ENCODE measurements around the gene ERC2. TPM values are rescaled to one million over a fixed set of nuclear protein-coding genes. Genes with fewer than 3 reads are reported as not detected.

The ERC2 gene
- total and polyA plus RNA-seq, 11 donors: 0.16 to 3.8 (median 1.6) TPM

DNA sequence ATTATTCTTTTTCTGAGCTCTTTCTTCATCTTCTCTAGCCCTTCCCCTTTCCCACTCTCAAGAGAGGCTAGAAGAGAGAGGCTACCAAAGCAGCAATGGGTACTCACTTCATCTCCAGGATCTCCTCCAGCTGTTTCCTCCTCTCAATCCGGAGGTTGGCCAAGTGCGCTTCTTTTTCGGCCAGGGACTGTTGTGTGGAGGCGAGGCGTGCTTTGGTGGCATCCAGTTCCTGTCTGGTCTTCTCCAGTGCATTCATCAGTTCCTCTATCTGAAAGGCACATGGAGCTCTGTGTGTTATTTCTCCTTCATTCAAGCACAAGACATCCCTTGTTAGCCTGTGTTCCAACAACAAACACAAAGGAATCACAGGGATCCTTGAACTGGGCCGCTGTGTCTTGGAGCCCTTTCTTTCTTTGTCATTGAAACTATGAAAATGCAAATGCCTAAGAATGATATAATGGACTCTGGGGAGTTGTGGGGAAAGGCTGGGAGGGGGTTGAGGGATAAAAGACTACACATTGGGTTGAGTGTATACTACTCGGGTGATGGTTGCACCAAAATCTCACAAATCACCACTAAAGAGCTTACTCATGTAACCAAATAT, 579.9 kb downstream of the ERC2 start:
- 76 to 80% (median 78%) methylated on average over 7 of the region's 7 CpGs for WGBS, 4 donors
- Histone ChIP-seq H3K36me3 (no peaks in the 10 kb centered on the region), H3K4me3 (no peak overlapping the region), H3K4me1 (no peaks in the 10 kb centered on the region), H3K27ac (no peak overlapping the region), H3K9me3 (no peaks in the 10 kb centered on the region), H3K27me3 (no peaks in the 10 kb centered on the region)
- DNase-seq (no peak), ATAC-seq (no peak)
- intact Hi-C loops (cut with DNase I): no loop called here
- TF ChIP-seq, protein P1, sequence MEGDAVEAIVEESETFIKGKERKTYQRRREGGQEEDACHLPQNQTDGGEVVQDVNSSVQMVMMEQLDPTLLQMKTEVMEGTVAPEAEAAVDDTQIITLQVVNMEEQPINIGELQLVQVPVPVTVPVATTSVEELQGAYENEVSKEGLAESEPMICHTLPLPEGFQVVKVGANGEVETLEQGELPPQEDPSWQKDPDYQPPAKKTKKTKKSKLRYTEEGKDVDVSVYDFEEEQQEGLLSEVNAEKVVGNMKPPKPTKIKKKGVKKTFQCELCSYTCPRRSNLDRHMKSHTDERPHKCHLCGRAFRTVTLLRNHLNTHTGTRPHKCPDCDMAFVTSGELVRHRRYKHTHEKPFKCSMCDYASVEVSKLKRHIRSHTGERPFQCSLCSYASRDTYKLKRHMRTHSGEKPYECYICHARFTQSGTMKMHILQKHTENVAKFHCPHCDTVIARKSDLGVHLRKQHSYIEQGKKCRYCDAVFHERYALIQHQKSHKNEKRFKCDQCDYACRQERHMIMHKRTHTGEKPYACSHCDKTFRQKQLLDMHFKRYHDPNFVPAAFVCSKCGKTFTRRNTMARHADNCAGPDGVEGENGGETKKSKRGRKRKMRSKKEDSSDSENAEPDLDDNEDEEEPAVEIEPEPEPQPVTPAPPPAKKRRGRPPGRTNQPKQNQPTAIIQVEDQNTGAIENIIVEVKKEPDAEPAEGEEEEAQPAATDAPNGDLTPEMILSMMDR (IDR thresholded peaks at IDR 0.05): no peak
- no peak for TF ChIP-seq POLR2A (IDR thresholded peaks at IDR 0.05)

DNA sequence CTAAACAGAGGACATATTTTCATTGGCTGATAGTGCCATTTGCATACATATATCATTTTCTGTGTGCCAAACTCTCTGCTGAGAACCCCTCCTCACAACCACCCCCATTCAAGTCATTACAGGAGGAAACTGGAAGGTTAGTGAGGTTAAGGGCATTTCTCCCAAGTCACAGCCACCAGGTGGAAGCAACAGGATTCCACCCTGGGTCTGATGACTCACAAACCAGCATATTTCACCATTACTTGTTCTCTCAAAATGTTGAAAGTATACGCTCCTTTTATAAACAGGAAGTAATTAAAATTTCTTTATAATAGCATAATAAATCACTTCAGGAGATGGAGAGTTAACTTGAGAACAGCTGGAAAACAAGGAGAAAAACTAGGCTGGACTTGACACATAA, 582.5 kb downstream of the ERC2 start:
- H3K27ac ChIP-seq: no peak overlapping the region
- DNase-seq (no peak), ATAC-seq (no peak)
- TF ChIP-seq, protein P1 (IDR thresholded peaks at IDR 0.05): no peak
- no peak for TF ChIP-seq POLR2A (IDR thresholded peaks at IDR 0.05)
- intact Hi-C loops (cut with DNase I): no loop called here
- no peaks in the 10 kb centered on the region for H3K4me1 ChIP-seq
- peaks cover 0 to 8% (median 0%) of the 10 kb centered on the region in 9 donors for H3K27me3 ChIP-seq
- no peaks in the 10 kb centered on the region for H3K36me3 ChIP-seq
- no peaks in the 10 kb centered on the region for H3K9me3 ChIP-seq
- WGBS, 4 donors: 38 to 59% (median 51%) methylated on average over 1 of the region's 1 CpG
- H3K4me3 ChIP-seq: no peak overlapping the region

DNA sequence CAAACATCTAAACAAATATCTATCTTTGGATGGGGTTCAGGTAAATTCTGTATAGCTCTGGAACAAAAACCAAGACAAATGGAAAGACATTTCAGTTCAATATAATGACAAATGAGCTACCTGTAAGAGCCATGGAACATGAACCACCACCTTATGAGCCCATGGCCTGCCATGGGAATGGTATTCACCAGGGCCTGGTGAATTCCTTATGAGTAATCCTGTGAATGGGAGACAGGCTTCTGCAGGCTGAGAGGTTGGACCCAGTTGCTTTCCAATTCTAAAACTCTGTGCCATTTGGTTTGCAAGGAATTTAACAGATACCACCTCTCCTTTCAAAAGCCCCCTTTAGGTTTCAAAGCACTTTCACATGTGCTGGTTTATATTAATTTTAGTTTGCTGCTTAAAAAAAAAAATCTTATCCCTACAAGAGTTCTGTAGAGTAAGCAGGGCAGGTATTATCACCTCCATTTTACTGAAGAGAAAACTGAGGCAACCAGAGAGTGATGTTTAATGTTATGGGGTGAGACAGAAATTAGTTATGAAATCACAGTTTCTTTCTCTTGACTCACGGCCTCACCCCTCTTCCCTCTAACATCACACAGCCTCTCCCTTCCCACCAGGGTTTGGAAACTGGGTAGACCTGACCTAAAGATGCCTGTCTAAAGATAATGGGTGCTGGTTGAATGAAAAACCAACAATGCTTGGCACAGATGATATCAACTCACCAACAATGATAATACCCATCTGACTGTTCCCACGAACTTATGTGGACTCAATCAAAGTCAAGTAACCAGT, 583.6 kb downstream of the ERC2 start:
- Histone ChIP-seq H3K9me3 (no peaks in the 10 kb centered on the region), H3K27ac (no peak overlapping the region), H3K4me3 (no peak overlapping the region), H3K4me1 (no peaks in the 10 kb centered on the region), H3K27me3 (peaks cover 0 to 12% (median 0%) of the 10 kb centered on the region in 9 donors), H3K36me3 (no peaks in the 10 kb centered on the region)
- intact Hi-C loops (cut with DNase I): no loop called here
- DNase-seq (no peak), ATAC-seq (no peak)
- WGBS, 4 donors: 39 to 90% (median 68%) methylated on average over 2 of the region's 2 CpGs
- TF ChIP-seq POLR2A (IDR thresholded peaks at IDR 0.05): no peak
- TF ChIP-seq, protein P1 (IDR thresholded peaks at IDR 0.05): no peak

DNA sequence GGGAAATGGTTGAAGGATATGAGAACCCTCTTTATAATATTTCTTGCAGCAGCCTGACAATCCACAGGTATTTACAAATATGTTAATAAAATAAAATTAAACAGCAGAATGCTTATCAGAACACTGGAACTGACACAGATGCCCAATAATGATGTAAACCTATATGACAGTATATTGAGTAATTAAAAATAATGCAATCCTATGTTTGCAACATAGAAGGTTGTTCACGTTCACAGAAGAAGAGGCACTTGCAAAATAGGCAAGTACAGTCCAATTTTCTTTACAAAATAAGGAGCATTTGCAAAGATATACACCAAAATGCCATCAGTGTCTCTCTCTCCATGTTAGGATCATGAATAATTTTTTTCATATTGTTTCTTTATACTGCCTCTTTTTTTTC, 584.2 kb downstream of the ERC2 start:
- H3K9me3 ChIP-seq: no peaks in the 10 kb centered on the region
- no peaks in the 10 kb centered on the region for H3K36me3 ChIP-seq
- peaks cover 0 to 12% (median 0%) of the 10 kb centered on the region in 9 donors for H3K27me3 ChIP-seq
- intact Hi-C loops (cut with DNase I): no loop called here
- no peak overlapping the region for H3K4me3 ChIP-seq
- no peak for DNase-seq
- no peak overlapping the region for H3K27ac ChIP-seq
- no peaks in the 10 kb centered on the region for H3K4me1 ChIP-seq
- ATAC-seq: no peak
- 78 to 92% (median 83%) methylated on average over 1 of the region's 1 CpG for WGBS, 4 donors
- TF ChIP-seq, protein P1 (IDR thresholded peaks at IDR 0.05): no peak

All from heart left ventricle (tissue), 16 donors.